Measurements from ENCODE around the gene NMRAL1.

NMRAL1 gene

DNA sequence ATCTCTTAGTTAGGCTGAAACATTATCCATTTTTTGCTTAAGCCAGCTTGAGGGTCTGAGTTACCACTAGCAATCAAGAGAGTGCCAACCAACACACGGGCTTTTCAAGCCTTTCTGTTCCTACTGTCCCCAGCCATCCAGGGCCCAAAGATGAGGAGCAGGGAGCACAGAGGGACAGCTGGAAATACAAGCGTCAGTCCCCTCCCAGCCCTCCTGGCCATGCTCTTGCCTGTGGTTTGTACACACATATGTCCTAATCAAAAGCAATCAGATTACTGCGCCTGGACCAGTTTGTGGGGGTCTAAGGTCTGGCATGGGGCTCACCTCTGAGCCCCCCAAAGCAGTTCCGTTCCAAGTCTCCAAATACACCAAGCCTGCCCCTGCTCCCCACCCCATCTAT lies 61.6 kb downstream of the NMRAL1 start:
- Histone ChIP-seq H3K36me3 (ENCODE audit: insufficient read depth, insufficient read length, low read length) (peaks cover 22% of the 10 kb centered on the region), H3K27me3 (ENCODE audit: insufficient read depth, insufficient read length) (peaks cover 10% of the 10 kb centered on the region), H3K9ac (ENCODE audit: insufficient read length, low read depth) (no peak overlapping the region), H3K4me3 (ENCODE audit: insufficient read length, low read depth) (no peak overlapping the region), H3K4me1 (ENCODE audit: insufficient read depth, insufficient read length) (peaks cover 15% of the 10 kb centered on the region), H3K9me3 (ENCODE audit: insufficient read depth, low read length) (no peaks in the 10 kb centered on the region)
- no peak for DNase-seq (ENCODE audit: low read depth, low spot score)
- TF ChIP-seq SUZ12 (IDR thresholded peaks at IDR 0.05; ENCODE audit: extremely low read depth, insufficient read depth, insufficient read length) (no peak), YY1 (IDR thresholded peaks at IDR 0.05; ENCODE audit: insufficient read depth, insufficient read length) (no peak), ZNF274 (IDR thresholded peaks at IDR 0.05; ENCODE audit: low read depth, low read length) (no peak)

DNA sequence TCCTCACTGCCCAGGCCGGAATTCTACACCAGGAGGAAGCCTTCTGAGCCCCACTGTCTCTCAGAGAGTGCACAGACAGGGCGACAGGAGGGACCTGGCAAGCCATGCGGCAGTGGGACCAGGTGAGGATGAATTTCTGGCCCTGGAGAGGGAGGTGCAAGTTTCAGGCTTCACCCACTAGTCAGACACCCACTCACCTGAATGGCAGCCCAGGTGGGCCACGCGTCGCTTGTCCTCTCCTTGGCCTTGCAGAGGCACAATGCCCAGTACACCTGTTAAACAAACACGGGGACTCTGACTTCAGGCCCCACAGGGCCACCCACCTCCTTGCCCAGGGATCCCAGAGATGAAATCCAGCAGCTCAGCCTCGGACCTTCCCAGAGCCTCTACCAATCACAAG lies 62.3 kb downstream of the NMRAL1 start:
- no peak for DNase-seq (ENCODE audit: low read depth, low spot score)
- Histone ChIP-seq H3K9me3 (ENCODE audit: insufficient read depth, low read length) (no peaks in the 10 kb centered on the region), H3K4me3 (ENCODE audit: insufficient read length, low read depth) (no peak overlapping the region), H3K27me3 (ENCODE audit: insufficient read depth, insufficient read length) (peaks cover 6% of the 10 kb centered on the region), H3K4me1 (ENCODE audit: insufficient read depth, insufficient read length) (peaks cover 15% of the 10 kb centered on the region), H3K36me3 (ENCODE audit: insufficient read depth, insufficient read length, low read length) (peaks cover 29% of the 10 kb centered on the region), H3K9ac (ENCODE audit: insufficient read length, low read depth) (no peak overlapping the region)
- TF ChIP-seq ZNF274 (IDR thresholded peaks at IDR 0.05; ENCODE audit: low read depth, low read length): no peak
- TF ChIP-seq YY1 (IDR thresholded peaks at IDR 0.05; ENCODE audit: insufficient read depth, insufficient read length): no peak
- no peak for TF ChIP-seq SUZ12 (IDR thresholded peaks at IDR 0.05; ENCODE audit: extremely low read depth, insufficient read depth, insufficient read length)

Measured in NT2/D1 (cell line).